Right cardiac atrium (tissue), 5 donors: Measurements from ENCODE around the gene MEP1A. TPM values are rescaled to one million over a fixed set of nuclear protein-coding genes. Genes with fewer than 3 reads are reported as not detected.
"Not testable (repeated sequence)": the region's sequence is repeated elsewhere in the genome, so short reads cannot be mapped to it uniquely, and the experiment has no call there.

Experiments
- ATAC-seq, 2 donors: fragments of 200-7000 bp; cut with Tn5 transposase; one replicate each; pipeline versions ENCODE4 v1.8.0 to v1.9.1; 2020; ENCODE audit warnings: moderate library complexity in 2 of 2, mild to moderate bottlenecking in 1 of 2
- DNase-seq, 3 donors: peaks; one replicate each; pipeline ENCODE4 v3.0.0-alpha.2; 2020
- H3K27ac ChIP-seq: one replicate; pipeline ENCODE4 v1.5.1; 2013; ENCODE audit warnings: mild to moderate bottlenecking, low read length, control low read depth, moderate library complexity
- H3K27me3 ChIP-seq: one replicate; pipeline ENCODE4 v1.6.1; 2013; ENCODE audit not compliant: control insufficient read depth, insufficient read depth
- H3K4me1 ChIP-seq: one replicate; pipeline ENCODE4 v1.6.1; 2013; ENCODE audit warnings: low read length; ENCODE audit not compliant: control insufficient read depth, insufficient read depth
- H3K4me3 ChIP-seq: one replicate; pipeline ENCODE4 v1.5.1; 2013; ENCODE audit warnings: low read length, control low read depth
- H3K9me3 ChIP-seq: one replicate; pipeline ENCODE4 v1.6.1; 2013; ENCODE audit warnings: low read length; ENCODE audit not compliant: control insufficient read depth
- WGBS: extraction: QIAGEN DNeasy Blood & Tissue Kit; methylation state at CpG from one replicate; pipeline ENCODE4 v1.1.7; 2013; 5-methylcytosine and 5-hydroxymethylcytosine counted together
- intact Hi-C, 4 donors: fragments of 100-400 bp; cut with DNase I; formaldehyde crosslinking; loops; one replicate each; pipeline versions ENCODE4 v1.11.0 to v1.14.0; 2022 to 2023
- polyA plus RNA-seq: library from polyadenylated mRNA; stranded (reverse); fragments of 200-250 nt; gene quantifications from one replicate; pipeline ENCODE4 v1.2.3, GENCODE V29; 2013
- total RNA-seq, 4 donors: library from RNA; stranded (reverse); fragmentation: NEBNext Ultra II Directional; extraction: Animal tissue kit (Norgen Biotek cat#: 25700); gene quantifications; one replicate each; pipeline ENCODE4 v1.2.1, GENCODE V29; 2021
- donor health status: healthy with polysubstance abuse.
- donor health status: DM: no; HTN: yes; CAD: no.
- donor health status: DM: no; HTN: no; CAD: no.
- donor health status: DM: no; HTN: yes; CAD: no; lungs with severe emphysema.
- donor health status: DM: yes; HTN: yes; CAD: no.

Gene MEP1A
- total and polyA plus RNA-seq, 5 donors, result not detected

DNA sequence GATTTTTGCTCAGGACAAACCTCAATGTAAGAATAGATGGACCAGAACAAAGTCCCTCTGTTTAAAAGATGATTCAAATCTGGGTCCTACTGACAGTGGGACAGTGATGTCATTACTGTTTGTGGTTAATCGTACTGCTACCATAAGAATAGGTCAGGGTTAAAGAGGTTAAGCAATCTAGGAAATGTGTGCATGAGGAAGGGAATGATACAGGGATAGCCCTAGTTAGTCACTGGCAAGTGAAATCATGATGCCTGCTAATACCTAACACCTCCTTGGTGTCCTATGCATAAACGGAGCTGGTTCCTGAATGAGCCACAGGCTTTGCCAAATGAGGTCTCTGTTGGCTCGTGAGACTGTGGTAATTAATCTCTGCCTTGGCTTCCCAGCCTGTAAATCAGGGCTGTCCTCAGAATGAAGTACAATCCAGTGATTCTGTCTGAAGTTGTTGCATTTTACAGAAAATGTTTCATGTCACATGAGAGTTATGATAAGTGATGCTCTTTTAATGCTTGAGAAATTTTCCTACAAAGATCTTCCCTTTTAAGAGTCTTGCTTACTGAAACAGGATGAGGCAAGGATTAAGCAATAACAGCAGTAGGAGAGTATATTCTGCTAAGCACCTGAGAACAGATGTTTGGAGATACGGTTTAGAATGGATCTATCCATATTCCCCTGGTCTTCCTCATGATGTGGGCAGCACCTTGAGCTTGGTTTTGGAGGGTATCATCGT, 3.8 kb downstream of the MEP1A start:
- DNase-seq (no peak), ATAC-seq (no peak)
- Histone ChIP-seq H3K4me3 (no peak overlapping the region), H3K27ac (no peak overlapping the region), H3K4me1 (no peaks in the 10 kb centered on the region), H3K9me3 (no peaks in the 10 kb centered on the region), H3K27me3 (no peaks in the 10 kb centered on the region)
- WGBS, result 42% methylated on average over 5 of the region's 5 CpGs
- intact Hi-C loops, result no loop called here

DNA sequence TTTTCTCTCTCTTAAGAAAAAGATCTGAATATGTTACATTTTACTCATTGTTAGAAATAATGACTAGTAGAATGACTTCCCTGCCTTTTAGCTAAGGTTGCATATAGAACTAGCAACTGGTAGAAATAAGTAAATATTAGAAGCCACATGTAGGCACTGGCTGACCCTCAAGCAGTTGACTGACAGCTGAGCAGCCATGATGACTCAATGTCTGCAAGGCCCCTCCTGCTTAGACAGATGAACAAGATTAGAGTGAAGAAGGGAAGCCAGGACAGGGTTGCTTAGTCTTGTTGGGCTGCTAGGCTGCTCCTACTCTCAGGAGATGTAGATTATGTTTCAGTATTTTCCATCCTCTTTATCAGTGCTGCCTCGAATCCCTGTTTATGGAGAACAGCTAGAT, 6.5 kb downstream of the MEP1A start:
- Histone ChIP-seq H3K9me3 (no peaks in the 10 kb centered on the region), H3K4me1 (no peaks in the 10 kb centered on the region), H3K27ac (no peak overlapping the region), H3K4me3 (no peak overlapping the region), H3K27me3 (no peaks in the 10 kb centered on the region)
- intact Hi-C loops, result no loop called here
- WGBS, result 40% methylated on average over 1 of the region's 1 CpG
- no peak for ATAC-seq
- DNase-seq, result no peak

DNA sequence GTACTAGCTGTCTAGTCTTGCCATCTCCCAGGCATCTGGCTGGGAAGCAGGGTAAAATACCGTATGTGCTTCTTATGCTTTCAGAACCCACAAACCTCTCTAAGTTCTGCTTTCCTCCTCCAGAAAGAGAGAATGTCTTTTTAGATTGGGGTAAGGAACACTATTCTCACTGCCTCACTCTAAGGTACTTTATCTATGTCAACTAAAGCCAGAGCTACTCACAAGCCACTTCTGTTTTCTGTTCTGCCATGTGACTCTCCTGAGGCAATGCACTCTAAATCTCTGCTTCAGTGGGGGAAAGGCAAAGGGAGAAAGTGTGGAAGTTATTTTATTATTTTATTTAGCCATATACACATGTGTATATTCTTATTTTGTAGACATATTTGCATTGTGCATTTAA, 15.6 kb downstream of the MEP1A start:
- ATAC-seq, result no peak
- WGBS, result 67% methylated on average over 1 of the region's 1 CpG
- Histone ChIP-seq H3K9me3 (no peaks in the 10 kb centered on the region), H3K4me3 (no peak overlapping the region), H3K27ac (no peak overlapping the region), H3K27me3 (no peaks in the 10 kb centered on the region), H3K4me1 (no peaks in the 10 kb centered on the region)
- DNase-seq, result no peak
- intact Hi-C loops, result no loop called here

DNA sequence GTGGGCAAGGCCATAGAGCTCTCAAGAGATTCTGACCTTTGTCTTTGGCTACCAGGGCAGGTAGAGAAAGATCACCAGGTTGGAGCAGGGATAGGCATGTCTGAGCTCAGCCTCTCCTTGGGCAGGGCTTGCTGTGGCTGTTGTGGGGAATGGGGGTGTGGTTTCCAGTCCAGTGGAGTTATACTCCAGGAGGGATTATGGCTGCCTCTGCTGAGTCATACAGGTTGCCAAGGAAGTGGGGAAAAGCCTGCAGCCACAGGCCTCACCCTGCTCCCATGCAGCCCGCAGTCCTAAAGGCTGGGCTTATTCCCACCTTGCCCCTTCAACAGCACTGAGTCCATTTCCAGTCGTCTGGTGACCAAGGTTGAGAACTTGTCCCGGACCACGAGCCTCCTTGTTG, 21.9 kb downstream of the MEP1A start:
- Histone ChIP-seq H3K4me3 (no peak overlapping the region), H3K27ac (no peak overlapping the region), H3K27me3 (no peaks in the 10 kb centered on the region), H3K9me3 (peaks cover 3% of the 10 kb centered on the region), H3K4me1 (no peaks in the 10 kb centered on the region)
- 67% methylated on average over 4 of the region's 4 CpGs for WGBS
- no peak for ATAC-seq
- intact Hi-C loops, result no loop called here
- no peak for DNase-seq

DNA sequence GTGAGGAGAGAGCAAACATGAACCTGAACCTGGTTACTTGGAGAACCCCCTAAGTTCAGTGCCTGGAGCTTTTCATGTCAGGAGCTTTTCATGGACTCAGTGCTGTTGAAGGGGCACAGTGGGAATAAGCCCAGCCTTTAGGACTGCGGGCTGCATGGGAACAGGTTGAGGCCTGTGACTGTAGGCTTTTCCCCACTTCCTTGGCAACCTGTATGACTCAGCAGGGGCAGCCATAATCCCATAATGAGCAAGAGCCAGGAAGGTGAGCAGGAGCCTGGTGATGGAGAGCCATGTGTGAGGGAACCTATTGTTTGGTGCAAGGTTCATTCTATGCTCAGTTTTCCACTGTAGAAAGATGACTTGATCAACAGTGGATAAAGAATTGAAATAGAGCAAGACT, 23.4 kb downstream of the MEP1A start:
- H3K4me3 ChIP-seq, result no peak overlapping the region
- DNase-seq, result no peak
- WGBS, result 96% methylated on average over 1 of the region's 1 CpG
- intact Hi-C loops, result no loop called here
- ATAC-seq, result no peak
- no peaks in the 10 kb centered on the region for H3K27me3 ChIP-seq
- no peaks in the 10 kb centered on the region for H3K4me1 ChIP-seq
- H3K27ac ChIP-seq, result no peak overlapping the region
- peaks cover 3% of the 10 kb centered on the region for H3K9me3 ChIP-seq

DNA sequence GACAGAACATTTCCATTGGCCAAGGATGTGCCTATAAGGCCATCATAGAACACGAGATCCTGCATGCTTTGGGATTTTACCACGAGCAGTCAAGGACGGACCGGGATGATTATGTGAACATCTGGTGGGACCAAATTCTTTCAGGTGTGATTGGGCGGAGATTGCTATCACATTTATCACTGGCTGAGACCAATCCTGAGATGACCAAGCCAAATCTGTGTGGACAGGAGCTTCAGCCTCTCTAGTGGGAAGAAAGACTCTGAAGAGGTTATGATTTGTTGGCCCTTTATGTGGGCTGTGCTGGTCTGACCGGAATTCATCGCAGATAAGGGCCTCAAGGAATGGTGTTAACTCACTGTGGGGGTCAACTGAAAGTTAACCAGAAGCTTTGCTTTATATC, 26.4 kb downstream of the MEP1A start:
- intact Hi-C loops, result no loop called here
- no peaks in the 10 kb centered on the region for H3K4me1 ChIP-seq
- H3K4me3 ChIP-seq, result no peak overlapping the region
- no peak overlapping the region for H3K27ac ChIP-seq
- WGBS, result 74% methylated on average over 7 of the region's 7 CpGs
- H3K27me3 ChIP-seq, result no peaks in the 10 kb centered on the region
- ATAC-seq (no peak), DNase-seq (no peak)
- H3K9me3 ChIP-seq, result peaks cover 3% of the 10 kb centered on the region

DNA sequence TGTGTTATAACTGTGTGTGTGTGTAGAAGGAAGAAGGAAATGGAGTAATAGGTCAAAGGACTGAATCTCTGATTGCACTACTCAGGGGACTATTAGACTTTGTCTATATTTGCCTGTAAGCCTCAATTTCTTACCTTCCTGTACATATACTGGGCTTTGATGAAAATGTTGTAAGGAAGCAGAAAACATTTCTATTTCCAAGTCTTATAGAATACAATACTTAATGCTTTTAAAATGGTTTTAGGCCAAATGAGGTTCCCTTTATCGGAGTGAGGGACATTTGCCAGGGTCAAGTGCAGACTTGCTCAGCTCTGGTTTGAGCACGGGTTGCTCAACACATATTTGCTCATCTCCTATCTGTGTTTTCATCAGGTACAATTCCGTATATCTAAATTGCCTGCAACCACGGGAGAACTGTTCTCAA, 28.3 kb downstream of the MEP1A start:
- 71% methylated on average over 4 of the region's 4 CpGs for WGBS
- no peak overlapping the region for H3K4me3 ChIP-seq
- ATAC-seq (no peak), DNase-seq (no peak)
- no peaks in the 10 kb centered on the region for H3K4me1 ChIP-seq
- intact Hi-C loops, result no loop called here
- no peaks in the 10 kb centered on the region for H3K27me3 ChIP-seq
- H3K27ac ChIP-seq, result no peak overlapping the region
- no peaks in the 10 kb centered on the region for H3K9me3 ChIP-seq

DNA sequence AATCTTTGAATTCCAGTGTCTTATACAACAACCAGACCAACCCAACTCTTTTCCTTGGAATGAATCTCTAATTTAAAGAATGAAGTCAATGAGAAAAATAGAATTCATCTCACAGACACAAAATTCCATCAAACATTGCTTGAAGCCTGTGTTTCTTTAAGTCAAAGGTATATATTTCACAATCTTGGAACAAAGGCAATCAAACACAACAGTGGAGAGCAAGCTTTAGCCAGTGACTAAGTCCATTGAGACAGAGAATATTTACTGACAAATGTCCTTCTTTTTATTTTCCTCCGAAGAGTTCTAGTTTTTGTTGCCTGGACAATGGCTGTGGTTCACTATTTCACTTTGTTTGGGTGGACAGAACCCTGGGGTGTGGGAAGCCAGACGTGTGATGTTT, 35.8 kb downstream of the MEP1A start:
- 64% methylated on average over 2 of the region's 2 CpGs for WGBS
- Histone ChIP-seq H3K27me3 (no peaks in the 10 kb centered on the region), H3K4me1 (no peaks in the 10 kb centered on the region), H3K4me3 (no peak overlapping the region), H3K27ac (no peak overlapping the region), H3K9me3 (no peaks in the 10 kb centered on the region)
- no peak for ATAC-seq
- no peak for DNase-seq
- intact Hi-C loops, result no loop called here

DNA sequence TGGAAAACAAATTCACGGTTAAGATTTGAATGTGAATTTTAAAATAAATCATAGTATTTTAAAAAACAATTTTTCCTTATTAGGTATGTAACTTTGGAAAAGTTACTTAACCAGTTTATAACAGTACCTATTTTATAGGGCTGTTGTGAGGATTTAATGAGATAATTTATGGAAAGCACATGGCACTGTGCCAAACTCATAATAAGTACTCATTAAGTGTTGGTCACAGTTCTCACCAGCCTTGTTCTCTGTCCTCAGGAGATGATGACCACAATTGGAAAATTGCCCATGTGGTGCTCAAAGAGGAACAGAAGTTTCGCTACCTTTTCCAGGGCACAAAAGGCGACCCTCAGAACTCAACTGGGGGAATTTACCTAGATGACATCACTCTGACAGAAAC, 39.6 kb downstream of the MEP1A start:
- ATAC-seq (no peak), DNase-seq (no peak)
- no peaks in the 10 kb centered on the region for H3K4me1 ChIP-seq
- no peaks in the 10 kb centered on the region for H3K27me3 ChIP-seq
- 93% methylated on average over 3 of the region's 3 CpGs for WGBS
- no peak overlapping the region for H3K4me3 ChIP-seq
- intact Hi-C loops, result no loop called here
- no peaks in the 10 kb centered on the region for H3K9me3 ChIP-seq
- no peak overlapping the region for H3K27ac ChIP-seq

DNA sequence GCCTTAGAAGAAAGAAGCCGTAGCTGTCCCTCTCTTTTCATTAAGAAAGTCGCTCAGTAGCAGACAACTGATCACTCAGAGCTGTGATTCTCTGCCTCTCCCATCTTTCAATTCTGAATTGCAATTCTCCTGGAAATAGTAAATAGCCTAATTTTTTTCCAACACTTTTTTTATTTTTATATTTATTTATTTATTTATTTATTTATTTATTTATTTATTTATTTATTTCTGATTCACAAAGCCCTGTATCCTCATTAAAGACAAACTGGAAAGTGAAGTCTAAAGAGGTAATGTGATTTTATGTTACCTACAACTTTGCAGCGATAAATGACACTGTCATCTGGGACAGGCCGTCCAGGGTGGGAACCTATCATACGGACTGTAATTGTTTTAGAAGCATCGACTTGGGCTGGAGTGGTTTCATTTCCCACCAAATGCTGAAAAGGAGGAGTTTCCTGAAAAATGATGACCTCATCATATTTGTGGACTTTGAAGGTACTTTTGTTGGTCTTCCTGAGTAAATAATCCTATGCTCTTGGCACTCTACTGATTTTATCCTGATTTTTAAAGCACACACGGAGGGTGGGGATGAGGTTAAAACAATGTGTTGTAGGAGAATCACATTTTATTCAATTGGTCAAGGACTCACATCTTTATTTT, 41.2 kb downstream of the MEP1A start:
- H3K9me3 ChIP-seq, DNase-seq, H3K4me1 ChIP-seq, H3K27ac ChIP-seq, H3K27me3 ChIP-seq, intact Hi-C loops, H3K4me3 ChIP-seq, ATAC-seq: not testable (repeated sequence)
- WGBS, result 56% methylated on average over 7 of the region's 7 CpGs

DNA sequence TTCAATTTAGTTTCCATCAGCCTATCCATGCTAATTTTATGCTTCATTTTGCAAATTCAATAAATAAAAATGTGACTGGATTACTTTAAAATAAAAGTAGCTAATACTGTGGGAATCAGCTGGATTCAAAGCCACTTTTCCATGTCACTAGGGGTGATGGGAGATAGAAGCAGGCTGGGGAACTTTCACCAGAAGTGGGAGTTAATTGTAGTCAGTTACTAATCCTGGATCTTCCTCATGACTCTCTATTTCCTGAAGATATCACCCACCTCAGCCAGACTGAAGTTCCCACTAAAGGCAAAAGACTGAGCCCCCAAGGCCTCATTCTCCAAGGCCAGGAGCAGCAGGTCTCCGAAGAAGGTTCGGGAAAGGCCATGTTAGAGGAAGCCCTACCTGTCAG, 41.8 kb downstream of the MEP1A start:
- H3K27ac ChIP-seq, result not testable (repeated sequence)

More for the DNA sequence above, 41.8 kb downstream of the MEP1A start:
- DNase-seq, H3K4me3 ChIP-seq, H3K27me3 ChIP-seq, H3K4me1 ChIP-seq, H3K9me3 ChIP-seq, intact Hi-C loops, ATAC-seq: not testable (repeated sequence)
- WGBS, result 94% methylated on average over 2 of the region's 2 CpGs
